Measurements from ENCODE around the gene CD2.

The CD2 gene

GRCh38 chr1:116724765-116725375 lies 29.4 kb upstream of the CD2 start:
- peak in 1 of 2 donors; percentile 35 for DNase-seq
- no peak overlapping the region for H3K4me3 ChIP-seq
- peak; percentile 48 to 51 for TF ChIP-seq CTCF (IDR thresholded peaks at IDR 0.05)
- H3K9me3 ChIP-seq: no peaks in the 10 kb centered on the region
- no peaks in the 10 kb centered on the region for H3K4me1 ChIP-seq
- H3K36me3 ChIP-seq: no peaks in the 10 kb centered on the region
- intact Hi-C loops (cut with DNase I; ENCODE audit: low total_unique reads): no loop called here
- no peak overlapping the region for H3K27ac ChIP-seq
- no peaks in the 10 kb centered on the region for H3K27me3 ChIP-seq

- DNase-seq: no peak
- H3K4me3 ChIP-seq: no peak overlapping the region
- H3K27me3 ChIP-seq: no peaks in the 10 kb centered on the region
- no peaks in the 10 kb centered on the region for H3K4me1 ChIP-seq
- intact Hi-C loops (cut with DNase I; ENCODE audit: low total_unique reads): no loop called here
- H3K27ac ChIP-seq: no peak overlapping the region
- H3K9me3 ChIP-seq: no peaks in the 10 kb centered on the region
- no peaks in the 10 kb centered on the region for H3K36me3 ChIP-seq
- TF ChIP-seq CTCF (IDR thresholded peaks at IDR 0.05): no peak
Measured at GRCh38 chr1:116725798-116726197, 28.4 kb upstream of the CD2 start.

- H3K4me1 ChIP-seq: no peaks in the 10 kb centered on the region
- intact Hi-C loops (cut with DNase I; ENCODE audit: low total_unique reads): no loop called here
- no peaks in the 10 kb centered on the region for H3K9me3 ChIP-seq
- no peak for TF ChIP-seq CTCF (IDR thresholded peaks at IDR 0.05)
- peaks cover 0 to 4% of the 10 kb centered on the region in 2 donors for H3K27me3 ChIP-seq
- no peak for DNase-seq
- H3K36me3 ChIP-seq: no peaks in the 10 kb centered on the region
- no peak overlapping the region for H3K4me3 ChIP-seq
- no peak overlapping the region for H3K27ac ChIP-seq
Measured at GRCh38 chr1:116726872-116727820, 27.1 kb upstream of the CD2 start.

- no peak overlapping the region for H3K4me3 ChIP-seq
- no peaks in the 10 kb centered on the region for H3K36me3 ChIP-seq
- DNase-seq: no peak
- intact Hi-C loops (cut with DNase I; ENCODE audit: low total_unique reads): no loop called here
- H3K9me3 ChIP-seq: no peaks in the 10 kb centered on the region
- H3K27me3 ChIP-seq: peaks cover 0 to 4% of the 10 kb centered on the region in 2 donors
- no peak for TF ChIP-seq CTCF (IDR thresholded peaks at IDR 0.05)
- no peaks in the 10 kb centered on the region for H3K4me1 ChIP-seq
- no peak overlapping the region for H3K27ac ChIP-seq
Measured at GRCh38 chr1:116731439-116731838, 22.8 kb upstream of the CD2 start.

GRCh38 chr1:116732726-116733125 lies 21.5 kb upstream of the CD2 start:
- no peaks in the 10 kb centered on the region for H3K36me3 ChIP-seq
- no peak for DNase-seq
- H3K27ac ChIP-seq: no peak overlapping the region
- H3K27me3 ChIP-seq: peaks cover 0 to 4% of the 10 kb centered on the region in 2 donors
- TF ChIP-seq CTCF (IDR thresholded peaks at IDR 0.05): no peak
- H3K9me3 ChIP-seq: no peaks in the 10 kb centered on the region
- no peaks in the 10 kb centered on the region for H3K4me1 ChIP-seq
- no peak overlapping the region for H3K4me3 ChIP-seq
- intact Hi-C loops (cut with DNase I; ENCODE audit: low total_unique reads): no loop called here
